HEK293 (cell line): Measurements from ENCODE around the gene GTPBP6.

ENCODE experiments used
- CTCF ChIA-PET: fragments of 350-600 bp; formaldehyde crosslinking; extraction: SDS; loops from one replicate; lab custom pipeline; 2021; ENCODE audit warnings: antibody characterized with exemption; lab: Yijun Ruan, JAX
- POLR2A ChIA-PET: fragments of 300-600 bp; formaldehyde crosslinking; extraction: SDS; loops from one replicate; lab custom pipeline; 2020; ENCODE audit warnings: antibody characterized with exemption, inconsistent platforms; lab: Yijun Ruan, JAX
- H3K27ac ChIP-seq: fragments of 200-500 bp; sonication (Bioruptor generic); 2 replicates; pipeline ENCODE4 v1.5.1; 2014; ENCODE audit warnings: low read depth, low read length, control low read depth, inconsistent platforms; ENCODE audit errors: extremely low read depth
- H3K36me3 ChIP-seq, 2 experiments: fragments of 200-500 bp in 1 of 2; sonication (Bioruptor generic) in 1 of 2; 1 replicate in 1 of 2; 2 replicates in 1 of 2; pipeline ENCODE4 v1.5.1; 2014 to 2017; ENCODE audit warnings: inconsistent platforms in 2 of 2, low read length in 2 of 2; ENCODE audit not compliant: control insufficient read depth in 2 of 2, insufficient read depth in 1 of 2
- H3K4me1 ChIP-seq: fragments of 200-500 bp; sonication (Bioruptor generic); 2 replicates; pipeline ENCODE4 v1.5.1; 2014; ENCODE audit warnings: mild to moderate bottlenecking, low read length, inconsistent platforms; ENCODE audit not compliant: control insufficient read depth, insufficient read depth
- H3K4me3 ChIP-seq: 2 replicates; pipeline ENCODE4 v1.5.1; 2011; ENCODE audit warnings: low read depth, mild to moderate bottlenecking, control low read depth, low read length, moderate library complexity
- H3K9me3 ChIP-seq: fragments of 200-500 bp; sonication (Bioruptor generic); 2 replicates; pipeline ENCODE4 v1.5.1; 2014; ENCODE audit warnings: low read depth, low read length, inconsistent platforms; ENCODE audit not compliant: control insufficient read depth, insufficient read depth
- SCRT1 ChIP-seq: fragments of 450-650 bp; formaldehyde crosslinking; IDR thresholded peaks from 2 replicates; pipeline ENCODE4 v1.5.1; 2016; ENCODE audit warnings: missing biosample characterization, missing genetic modification characterization, borderline replicate concordance
- SP2 ChIP-seq: fragments of 450-650 bp; formaldehyde crosslinking; IDR thresholded peaks from 2 replicates; pipeline ENCODE4 v1.5.1; 2016; ENCODE audit warnings: missing biosample characterization, missing genetic modification characterization
- TCF7L2 ChIP-seq: IDR thresholded peaks from 2 replicates; pipeline ENCODE4 v1.6.1; 2011; ENCODE audit warnings: low read depth, mild to moderate bottlenecking, inconsistent platforms, low read length, moderate library complexity, borderline replicate concordance
- YY1 ChIP-seq: fragments of 450-650 bp; formaldehyde crosslinking; IDR thresholded peaks from 2 replicates; pipeline ENCODE4 v1.5.1; 2018; ENCODE audit warnings: missing biosample characterization, missing genetic modification characterization
- ZIC2 ChIP-seq: fragments of 450-650 bp; formaldehyde crosslinking; IDR thresholded peaks from 2 replicates; pipeline ENCODE4 v1.5.1; 2016; ENCODE audit warnings: missing biosample characterization, missing genetic modification characterization
- ZNF132 ChIP-seq: fragments of 450-650 bp; formaldehyde crosslinking; IDR thresholded peaks from 2 replicates; pipeline ENCODE4 v1.5.1; 2017; ENCODE audit warnings: missing biosample characterization, missing genetic modification characterization, borderline replicate concordance
- ZNF146 ChIP-seq: fragments of 450-650 bp; formaldehyde crosslinking; IDR thresholded peaks from 2 replicates; pipeline ENCODE4 v1.5.1; 2016; ENCODE audit warnings: missing biosample characterization, missing genetic modification characterization
- ZNF155 ChIP-seq: fragments of 450-650 bp; formaldehyde crosslinking; IDR thresholded peaks from 2 replicates; pipeline ENCODE4 v1.5.1; 2016; ENCODE audit warnings: missing biosample characterization, missing genetic modification characterization
- ZNF248 ChIP-seq: fragments of 450-650 bp; formaldehyde crosslinking; IDR thresholded peaks from 2 replicates; pipeline ENCODE4 v1.5.1; 2017; ENCODE audit warnings: missing biosample characterization, missing genetic modification characterization
- ZNF416 ChIP-seq: fragments of 450-650 bp; formaldehyde crosslinking; IDR thresholded peaks from 2 replicates; pipeline ENCODE4 v1.5.1; 2016; ENCODE audit warnings: missing biosample characterization, missing genetic modification characterization
- ZNF473 ChIP-seq: fragments of 450-650 bp; formaldehyde crosslinking; IDR thresholded peaks from 2 replicates; pipeline ENCODE4 v1.5.1; 2017; ENCODE audit warnings: missing biosample characterization, missing genetic modification characterization
- ZNF596 ChIP-seq: fragments of 450-650 bp; IDR thresholded peaks from 2 replicates; pipeline ENCODE4 v1.5.0; 2018; ENCODE audit warnings: missing biosample characterization, mild to moderate bottlenecking, missing genetic modification characterization, moderate library complexity
- ZNF621 ChIP-seq: fragments of 450-650 bp; formaldehyde crosslinking; IDR thresholded peaks from 2 replicates; pipeline ENCODE4 v1.5.1; 2017; ENCODE audit warnings: missing biosample characterization, missing genetic modification characterization
- ZNF747 ChIP-seq: fragments of 450-650 bp; formaldehyde crosslinking; IDR thresholded peaks from 2 replicates; pipeline ENCODE4 v1.5.1; 2016; ENCODE audit warnings: missing biosample characterization, missing genetic modification characterization
- TF ChIP-seq, protein P1 (sequence below): fragments of 450-650 bp; formaldehyde crosslinking; IDR thresholded peaks from 2 replicates; pipeline ENCODE4 v1.5.1; 2016; ENCODE audit warnings: missing biosample characterization, missing genetic modification characterization
- TF ChIP-seq, protein P2 (sequence below): fragments of 450-650 bp; formaldehyde crosslinking; IDR thresholded peaks from 2 replicates; pipeline ENCODE4 v1.5.1; 2016; ENCODE audit warnings: missing biosample characterization, missing genetic modification characterization

Gene GTPBP6

DNA sequence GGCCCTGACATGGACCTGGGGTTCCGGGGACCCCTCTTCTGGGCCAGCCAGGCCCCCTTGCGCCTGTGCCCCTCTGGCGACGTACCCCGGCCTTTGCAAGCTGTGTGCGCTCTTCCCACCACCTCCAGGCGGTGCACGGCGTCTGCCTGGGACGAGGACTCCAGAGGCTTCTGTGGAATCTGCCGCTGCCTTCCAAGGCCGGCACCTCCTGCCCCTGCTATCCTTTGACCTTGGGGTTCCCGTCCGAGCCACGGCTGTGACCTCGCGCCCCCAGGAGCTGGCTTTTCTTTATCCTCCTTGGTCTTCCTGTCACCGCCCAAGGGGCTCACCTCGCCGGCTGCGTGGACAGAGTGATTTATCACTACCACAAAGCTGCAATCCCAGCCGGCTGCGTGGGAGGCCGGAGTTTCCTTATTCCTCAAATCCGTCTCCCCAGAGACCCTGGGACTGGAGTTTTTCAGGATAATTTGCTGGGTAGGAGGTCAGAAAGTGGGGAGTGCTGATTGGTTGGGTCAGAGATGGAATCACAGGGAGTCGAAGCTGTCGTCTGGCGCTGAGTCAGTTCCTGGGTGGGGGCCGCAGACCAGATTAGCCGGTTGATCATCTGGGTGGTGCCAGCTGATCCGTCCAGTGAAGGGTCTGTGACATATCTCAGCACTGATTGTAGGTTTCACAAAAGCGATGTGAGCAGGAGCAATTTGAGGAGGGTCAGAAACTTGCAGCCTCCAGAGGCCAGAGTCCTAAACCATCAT, 57.3 kb downstream of the GTPBP6 start:
- Histone ChIP-seq H3K4me1 (no peaks in the 10 kb centered on the region), H3K9me3 (no peaks in the 10 kb centered on the region), H3K36me3 (no peaks in the 10 kb centered on the region)
- POLR2A ChIA-PET: no interaction called here
- TF ChIP-seq ZNF248 (tag by site-specific recombination): no peak
- no peak for TF ChIP-seq TCF7L2
- peak; percentile 49; the same call in 1 of the 2 replicates for TF ChIP-seq ZIC2
- TF ChIP-seq SP2 (tag by site-specific recombination): no peak
- TF ChIP-seq, all 188 proteins: peak for 1
- CTCF ChIA-PET: no interaction called here
- H3K27ac ChIP-seq: no peak overlapping the region
- H3K4me3 ChIP-seq: no peak overlapping the region

DNA sequence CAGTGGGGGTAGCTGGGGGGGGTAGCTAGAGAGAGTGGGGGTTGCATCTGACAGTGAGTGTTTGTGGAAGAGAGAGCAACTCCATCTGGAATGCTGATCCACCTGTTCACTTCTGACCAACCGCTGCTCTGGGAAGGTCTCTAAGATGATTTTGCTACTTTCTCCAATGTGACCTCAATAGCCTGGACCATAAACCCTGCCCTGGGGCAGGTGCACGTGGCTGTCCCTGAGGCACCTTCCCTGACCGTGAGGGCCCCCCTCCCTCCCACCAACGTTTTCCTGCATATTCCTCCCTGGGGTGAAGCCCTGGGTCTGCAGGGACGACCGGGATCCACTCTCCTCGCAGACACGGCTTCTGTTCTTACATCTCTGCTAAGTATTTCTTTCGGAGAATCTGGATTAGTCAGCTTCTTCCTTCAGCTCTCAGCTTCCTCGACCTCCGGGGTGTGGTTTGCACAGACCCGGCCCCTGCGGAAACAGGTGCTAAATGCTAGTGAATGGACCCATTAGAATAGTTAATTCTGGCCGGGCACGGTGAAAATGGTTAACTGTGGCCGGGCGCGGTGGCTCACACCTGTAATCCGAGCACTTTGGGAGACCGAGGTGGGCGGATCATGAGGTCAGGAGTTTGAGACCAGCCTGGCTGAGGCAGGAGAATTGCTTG, 58.8 kb downstream of the GTPBP6 start:
- Histone ChIP-seq H3K4me1 (no peaks in the 10 kb centered on the region), H3K9me3 (no peaks in the 10 kb centered on the region), H3K27ac (no peak overlapping the region), H3K36me3 (no peaks in the 10 kb centered on the region), H3K4me3 (no peak overlapping the region)
- POLR2A ChIA-PET: no interaction called here
- TF ChIP-seq ZNF416: no peak
- no peak for TF ChIP-seq SCRT1 (tag by site-specific recombination)
- TF ChIP-seq, protein P1, sequence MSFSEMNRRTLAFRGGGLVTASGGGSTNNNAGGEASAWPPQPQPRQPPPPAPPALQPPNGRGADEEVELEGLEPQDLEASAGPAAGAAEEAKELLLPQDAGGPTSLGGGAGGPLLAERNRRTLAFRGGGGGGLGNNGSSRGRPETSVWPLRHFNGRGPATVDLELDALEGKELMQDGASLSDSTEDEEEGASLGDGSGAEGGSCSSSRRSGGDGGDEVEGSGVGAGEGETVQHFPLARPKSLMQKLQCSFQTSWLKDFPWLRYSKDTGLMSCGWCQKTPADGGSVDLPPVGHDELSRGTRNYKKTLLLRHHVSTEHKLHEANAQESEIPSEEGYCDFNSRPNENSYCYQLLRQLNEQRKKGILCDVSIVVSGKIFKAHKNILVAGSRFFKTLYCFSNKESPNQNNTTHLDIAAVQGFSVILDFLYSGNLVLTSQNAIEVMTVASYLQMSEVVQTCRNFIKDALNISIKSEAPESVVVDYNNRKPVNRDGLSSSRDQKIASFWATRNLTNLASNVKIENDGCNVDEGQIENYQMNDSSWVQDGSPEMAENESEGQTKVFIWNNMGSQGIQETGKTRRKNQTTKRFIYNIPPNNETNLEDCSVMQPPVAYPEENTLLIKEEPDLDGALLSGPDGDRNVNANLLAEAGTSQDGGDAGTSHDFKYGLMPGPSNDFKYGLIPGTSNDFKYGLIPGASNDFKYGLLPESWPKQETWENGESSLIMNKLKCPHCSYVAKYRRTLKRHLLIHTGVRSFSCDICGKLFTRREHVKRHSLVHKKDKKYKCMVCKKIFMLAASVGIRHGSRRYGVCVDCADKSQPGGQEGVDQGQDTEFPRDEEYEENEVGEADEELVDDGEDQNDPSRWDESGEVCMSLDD: no peak
- no peak for TF ChIP-seq ZNF155 (tag by site-specific recombination)
- no peak for TF ChIP-seq YY1
- no peak for TF ChIP-seq ZNF132
- TF ChIP-seq ZNF596 (tag by site-specific recombination): peak; percentile 44
- CTCF ChIA-PET: no interaction called here

DNA sequence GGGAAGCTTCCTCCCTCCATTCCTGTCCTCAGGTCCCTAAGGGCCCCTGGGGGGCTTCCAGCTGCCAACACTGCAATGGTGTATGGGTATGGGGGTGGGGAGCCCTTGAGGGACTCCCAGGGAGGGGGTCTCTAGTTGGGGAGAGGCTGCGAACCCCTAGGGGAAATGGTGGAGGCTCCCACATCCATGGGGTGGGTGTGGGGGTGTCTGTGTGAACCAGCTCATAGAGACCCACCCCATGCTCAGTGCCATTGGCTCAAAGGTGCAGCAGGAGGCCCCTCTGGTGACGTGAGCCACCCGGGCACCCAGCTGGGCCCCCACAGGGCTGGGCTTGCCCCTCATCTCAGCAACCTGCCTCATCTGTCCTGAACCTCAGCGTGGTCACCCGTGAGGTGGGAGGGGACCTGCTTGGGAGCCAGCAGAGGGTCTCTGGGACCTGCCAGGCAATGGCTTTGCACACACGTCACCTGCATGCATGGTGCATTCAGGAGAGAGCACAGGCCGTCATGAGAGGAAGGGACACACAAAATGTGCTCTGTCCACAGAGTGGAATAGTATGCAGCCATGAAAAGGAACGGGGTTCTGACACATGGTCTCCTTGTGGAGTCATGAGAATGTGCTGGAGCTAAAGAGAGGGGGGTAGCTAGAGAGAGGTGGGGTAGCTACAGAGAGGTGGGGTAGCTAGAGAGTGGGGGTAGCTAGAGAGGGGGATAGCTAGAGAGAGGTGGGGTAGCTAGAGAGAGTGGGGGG, 60.1 kb downstream of the GTPBP6 start:
- H3K27ac ChIP-seq: no peak overlapping the region
- H3K9me3 ChIP-seq: no peaks in the 10 kb centered on the region
- H3K36me3 ChIP-seq: no peaks in the 10 kb centered on the region
- CTCF ChIA-PET: no interaction called here
- H3K4me1 ChIP-seq: no peaks in the 10 kb centered on the region
- no peak overlapping the region for H3K4me3 ChIP-seq
- POLR2A ChIA-PET: no interaction called here
- TF ChIP-seq ZNF747 (tag by site-specific recombination) (no peak), ZNF621 (tag by site-specific recombination) (no peak), ZNF596 (tag by site-specific recombination) (peak; percentile 59), ZIC2 (0 out of 2 replicates have a peak, but pooled peaks have one; percentile 5), ZNF473 (tag by site-specific recombination) (no peak), ZNF146 (tag by site-specific recombination) (peak; percentile 100)
- TF ChIP-seq, protein P2, sequence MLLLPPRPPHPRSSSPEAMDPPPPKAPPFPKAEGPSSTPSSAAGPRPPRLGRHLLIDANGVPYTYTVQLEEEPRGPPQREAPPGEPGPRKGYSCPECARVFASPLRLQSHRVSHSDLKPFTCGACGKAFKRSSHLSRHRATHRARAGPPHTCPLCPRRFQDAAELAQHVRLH (tag by site-specific recombination): peak; percentile 66
- TF ChIP-seq, all 188 proteins: peak for 4
